ENCODE results near the gene CARD11.
"Not testable (repeated sequence)": the region's sequence is repeated elsewhere in the genome, so short reads cannot be mapped to it uniquely, and the experiment has no call there.

CARD11 gene

GRCh38 chr7:3063016-3063753 lies 19.5 kb upstream of the CARD11 start:
- no peak for DNase-seq

- DNase-seq = no peak
Measured at GRCh38 chr7:3057066-3057420, 13.4 kb upstream of the CARD11 start.

- DNase-seq = no peak
Measured at GRCh38 chr7:3056234-3057065, 12.8 kb upstream of the CARD11 start.

GRCh38 chr7:3055626-3056025 lies 12.0 kb upstream of the CARD11 start:
- no peak for DNase-seq

GRCh38 chr7:3042861-3043489 lies 692 bp downstream of the CARD11 start:
- DNase-seq = no peak

GRCh38 chr7:3041986-3042675 lies 1.5 kb downstream of the CARD11 start:
- no peak for DNase-seq

- DNase-seq = no peak
Measured at GRCh38 chr7:3039787-3040186, 3.9 kb downstream of the CARD11 start.

GRCh38 chr7:3038011-3038410 lies 5.7 kb downstream of the CARD11 start:
- not testable (repeated sequence) for DNase-seq

GRCh38 chr7:3037259-3037658 lies 6.4 kb downstream of the CARD11 start:
- DNase-seq = no peak

GRCh38 chr7:3034591-3035150 lies 9.0 kb downstream of the CARD11 start:
- DNase-seq = no peak

- DNase-seq = no peak
Measured at GRCh38 chr7:3033581-3033980, 10.1 kb downstream of the CARD11 start.

- no peak for DNase-seq
Measured at GRCh38 chr7:3033136-3033535, 10.5 kb downstream of the CARD11 start.

- DNase-seq = no peak
Measured at GRCh38 chr7:3032256-3032655, 11.4 kb downstream of the CARD11 start.

- no peak for DNase-seq
Measured at GRCh38 chr7:3029138-3029537, 14.5 kb downstream of the CARD11 start.

GRCh38 chr7:3028758-3029093 lies 14.9 kb downstream of the CARD11 start:
- no peak for DNase-seq

- no peak for DNase-seq
Measured at GRCh38 chr7:3028071-3028757, 15.5 kb downstream of the CARD11 start.

GRCh38 chr7:3027005-3027845 lies 16.4 kb downstream of the CARD11 start:
- no peak for DNase-seq

- DNase-seq = no peak
Measured at GRCh38 chr7:3025616-3026015, 18.1 kb downstream of the CARD11 start.

GRCh38 chr7:3021825-3022224 lies 21.8 kb downstream of the CARD11 start:
- DNase-seq = no peak

GRCh38 chr7:3021224-3021623 lies 22.4 kb downstream of the CARD11 start:
- not testable (repeated sequence) for DNase-seq

GRCh38 chr7:3020416-3020815 lies 23.3 kb downstream of the CARD11 start:
- no peak for DNase-seq

- DNase-seq = no peak
Measured at GRCh38 chr7:3019801-3020200, 23.9 kb downstream of the CARD11 start.

Data from AML-193 (cell line).